ENCODE results near the gene BBLN. TPM values are rescaled to one million over a fixed set of nuclear protein-coding genes. Genes with fewer than 3 reads are reported as not detected.

BBLN gene
- total RNA-seq, 1 experiment from 2014 or later: 74.9 TPM

- no peak overlapping the region for H3K4me3 Mint-ChIP-seq
Measured at GRCh38 chr9:128178806-128179431, 18.9 kb downstream of the BBLN start.

More at GRCh38 chr9:128178806-128179431, 18.9 kb downstream of the BBLN start:
- H3K79me2 ChIP-seq (ENCODE audit: insufficient read depth, low read length): no peaks in the 10 kb centered on the region
- peaks cover 53 to 82% (median 75%) of the 10 kb centered on the region in 3 experiments for H3K36me3 Mint-ChIP-seq (ENCODE audit: insufficient read depth in 1 of 3, low read depth in 3 of 3)
- no peak overlapping the region for H3K27ac Mint-ChIP-seq
- H4K5ac ChIP-seq (ENCODE audit: insufficient read length, low read depth, low read length): no peak overlapping the region
- no peak overlapping the region for H3K14ac ChIP-seq (ENCODE audit: insufficient read depth, low read length)
- H3K9me3 Mint-ChIP-seq: peaks cover 2 to 7% of the 10 kb centered on the region in 2 experiments; a peak in 1 of 5 replicates
- no peaks in the 10 kb centered on the region for H4K20me1 ChIP-seq (ENCODE audit: control insufficient read depth, insufficient read depth, insufficient read length)
- no peak overlapping the region for H3K56ac ChIP-seq (ENCODE audit: insufficient read length, low read depth, low read length)
- H3K4ac ChIP-seq (ENCODE audit: low read depth, low read length): no peak overlapping the region
- H3K9ac ChIP-seq (ENCODE audit: extremely low read depth, insufficient read length, low read length): no peak overlapping the region
- no peak overlapping the region for H2AK5ac ChIP-seq (ENCODE audit: insufficient read length, low read length)
- no peak overlapping the region for H4K91ac ChIP-seq (ENCODE audit: insufficient read length, low read depth, low read length)
- H3K79me1 ChIP-seq (ENCODE audit: insufficient read depth, low read depth, low read length, poor library complexity, severe bottlenecking): no peaks in the 10 kb centered on the region
- H3K23ac ChIP-seq (ENCODE audit: insufficient read length, low read depth, low read length): no peak overlapping the region
- H3K27me3 ChIP-seq (ENCODE audit: insufficient read depth, low read length): no peaks in the 10 kb centered on the region
- H4K8ac ChIP-seq (replicated peaks; ENCODE audit: insufficient read length, low read depth, low read length): no peak overlapping the region
- no peak overlapping the region for H3K27ac ChIP-seq (ENCODE audit: insufficient read length, low read depth, low read length)
- H2BK120ac ChIP-seq (ENCODE audit: low read depth, low read length, poor library complexity, severe bottlenecking): no peak overlapping the region
- H3K4me1 ChIP-seq (ENCODE audit: insufficient read depth, low read length): no peaks in the 10 kb centered on the region
- H3K18ac ChIP-seq (ENCODE audit: insufficient read length, low read depth, low read length): no peak overlapping the region
- no peaks in the 10 kb centered on the region for H3K23me2 ChIP-seq (ENCODE audit: insufficient read length, low read depth, low read length, poor library complexity, severe bottlenecking)
- peaks cover 0 to 2% of the 10 kb centered on the region in 2 experiments; a peak in 1 of 4 replicates for H3K4me1 Mint-ChIP-seq
- H2BK12ac ChIP-seq (ENCODE audit: insufficient read length, low read depth, low read length): no peak overlapping the region
- H2BK20ac ChIP-seq (ENCODE audit: low read depth, low read length, poor library complexity, severe bottlenecking): no peak overlapping the region
- whole genome bisulfite sequencing (ENCODE audit: extremely low coverage, insufficient read length, low lambda C conversion rate): no CpG with 5 or more reads among the region's 11 CpGs
- DNase-seq: no peak
- H2BK5ac ChIP-seq (ENCODE audit: insufficient read length, low read length): no peak overlapping the region
- no peaks in the 10 kb centered on the region for H3K9me3 ChIP-seq (ENCODE audit: control insufficient read depth, low read depth, low read length)
- no peak overlapping the region for H3K4me2 ChIP-seq (ENCODE audit: insufficient read depth, insufficient read length, low read length)
- H3T11ph ChIP-seq (ENCODE audit: low read length): no peak overlapping the region
- no peaks in the 10 kb centered on the region for H3K27me3 Mint-ChIP-seq (ENCODE audit: low read depth)
- no peak for TF ChIP-seq CTCF (conservative IDR thresholded peaks at IDR 0.05)
- no peak overlapping the region for H2BK15ac ChIP-seq (ENCODE audit: low read depth, low read length)
- no peak overlapping the region for H2AFZ ChIP-seq (ENCODE audit: low read length)
